C4-2B (cell line): Measurements from ENCODE around the gene SLC46A2.

Experiments used
- H3K27ac ChIP-seq: fragments of 450-650 bp; 2 replicates; pipeline ENCODE4 v1.5.1; 2017
- CTCF ChIP-seq: fragments of 450-650 bp; conservative IDR thresholded peaks from 2 replicates; pipeline ENCODE4 v1.5.1; 2017; ENCODE audit warnings: mild to moderate bottlenecking
- ZFX ChIP-seq: fragments of 450-650 bp; IDR thresholded peaks from 2 replicates; pipeline ENCODE4 v1.6.1; 2017

The SLC46A2 gene

GRCh38 chr9:112853882-112854585 is 36.6 kb downstream of the SLC46A2 start:
- no peak overlapping the region for H3K27ac ChIP-seq
- TF ChIP-seq ZFX = no peak
- TF ChIP-seq CTCF = no peak

- TF ChIP-seq CTCF (no peak), ZFX (no peak)
- H3K27ac ChIP-seq = no peak overlapping the region
Observed at GRCh38 chr9:112852741-112853504, 37.8 kb downstream of the SLC46A2 start.

GRCh38 chr9:112850840-112851239 is 39.8 kb downstream of the SLC46A2 start:
- TF ChIP-seq ZFX (no peak), CTCF (no peak)

GRCh38 chr9:112849363-112849922 is 41.2 kb downstream of the SLC46A2 start:
- no peak for TF ChIP-seq CTCF
- no peak for TF ChIP-seq ZFX
- H3K27ac ChIP-seq = no peak overlapping the region

More at GRCh38 chr9:112850840-112851239, 39.8 kb downstream of the SLC46A2 start:
- no peak overlapping the region for H3K27ac ChIP-seq

- H3K27ac ChIP-seq = no peak overlapping the region
Observed at GRCh38 chr9:112848316-112849151, 42.1 kb downstream of the SLC46A2 start.

More at GRCh38 chr9:112848316-112849151, 42.1 kb downstream of the SLC46A2 start:
- no peak for TF ChIP-seq ZFX
- no peak for TF ChIP-seq CTCF
